DMS 273 treated with DMSO at 0.1 percent for 48 hours (cell line): ENCODE results near the gene UPF2.
A peak's percentile ranks its signal among the peaks of the same experiment; 100 is the strongest.

Source experiments
- DNase-seq: peaks from one replicate; lab custom pipeline; 2025; lab: John Stamatoyannopoulos, UW

Gene UPF2

GRCh38 chr10:11959966-11960365, 82.6 kb downstream of the UPF2 start:
- no peak for DNase-seq

GRCh38 chr10:11958956-11959355, 83.7 kb downstream of the UPF2 start:
- DNase-seq: no peak

- no peak for DNase-seq
These were observed 90.9 kb downstream of the UPF2 start for GRCh38 chr10:11951695-11952094.

- DNase-seq: no peak
These were observed 92.1 kb downstream of the UPF2 start for GRCh38 chr10:11950325-11951018.

- no peak for DNase-seq
These were observed 93.5 kb downstream of the UPF2 start for GRCh38 chr10:11949152-11949551.

- no peak for DNase-seq
These were observed 96.0 kb downstream of the UPF2 start for GRCh38 chr10:11946652-11947051.

- DNase-seq: no peak
These were observed 106.0 kb downstream of the UPF2 start for GRCh38 chr10:11936389-11937152.

GRCh38 chr10:11934262-11934661, 108.3 kb downstream of the UPF2 start:
- no peak for DNase-seq

- peak; percentile 3 for DNase-seq
These were observed 108.9 kb downstream of the UPF2 start for GRCh38 chr10:11933577-11934223.

- no peak for DNase-seq
These were observed 111.6 kb downstream of the UPF2 start for GRCh38 chr10:11931038-11931437.

GRCh38 chr10:11930312-11930978, 112.2 kb downstream of the UPF2 start:
- no peak for DNase-seq

- no peak for DNase-seq
These were observed 114.9 kb downstream of the UPF2 start for GRCh38 chr10:11927746-11928145.

- no peak for DNase-seq
These were observed 120.7 kb downstream of the UPF2 start for GRCh38 chr10:11921800-11922392.

- no peak for DNase-seq
These were observed 123.3 kb downstream of the UPF2 start for GRCh38 chr10:11919271-11919670.

GRCh38 chr10:11918384-11918783, 124.2 kb downstream of the UPF2 start:
- DNase-seq: no peak

- DNase-seq: no peak
These were observed 129.4 kb downstream of the UPF2 start for GRCh38 chr10:11913079-11913641.

- no peak for DNase-seq
These were observed 132.5 kb downstream of the UPF2 start for GRCh38 chr10:11910102-11910501.

- no peak for DNase-seq
These were observed 133.0 kb downstream of the UPF2 start for GRCh38 chr10:11909618-11910017.

- DNase-seq: no peak
These were observed 133.6 kb downstream of the UPF2 start for GRCh38 chr10:11908991-11909390.

- no peak for DNase-seq
These were observed 134.1 kb downstream of the UPF2 start for GRCh38 chr10:11908536-11908935.

- no peak for DNase-seq
These were observed 134.7 kb downstream of the UPF2 start for GRCh38 chr10:11907914-11908313.

GRCh38 chr10:11906714-11907113, 135.9 kb downstream of the UPF2 start:
- DNase-seq: no peak
